Ishikawa (cell line): ENCODE measurements around the gene EFCAB13.

Experiments
- CEBPB ChIP-seq: IDR thresholded peaks from 2 replicates; pipeline ENCODE4 v1.6.1; 2012
- CREB1 ChIP-seq: IDR thresholded peaks from 2 replicates; pipeline ENCODE4 v1.6.1; 2012; ENCODE audit warnings: low read depth
- EGR1 ChIP-seq: IDR thresholded peaks from 2 replicates; pipeline ENCODE4 v1.6.1; 2012
- EP300 ChIP-seq: IDR thresholded peaks from 2 replicates; pipeline ENCODE4 v1.6.1; 2012; ENCODE audit warnings: borderline replicate concordance
- FOXM1 ChIP-seq: IDR thresholded peaks from 2 replicates; pipeline ENCODE4 v1.6.1; 2012; ENCODE audit warnings: low read depth, borderline replicate concordance
- NFIC ChIP-seq: IDR thresholded peaks from 2 replicates; pipeline ENCODE4 v1.6.1; 2012
- RAD21 ChIP-seq: IDR thresholded peaks from 2 replicates; pipeline ENCODE4 v1.6.1; 2012; ENCODE audit warnings: low read depth
- TAF1 ChIP-seq: IDR thresholded peaks from 2 replicates; pipeline ENCODE4 v1.6.1; 2012; ENCODE audit warnings: low read depth, mild to moderate bottlenecking
- TCF12 ChIP-seq: IDR thresholded peaks from 2 replicates; pipeline ENCODE4 v1.6.1; 2012; ENCODE audit warnings: low read depth
- TEAD4 ChIP-seq: IDR thresholded peaks from 2 replicates; pipeline ENCODE4 v1.6.1; 2012
- YY1 ChIP-seq: IDR thresholded peaks from 2 replicates; pipeline ENCODE4 v1.6.1; 2012; ENCODE audit warnings: low read depth
- ZBTB7A ChIP-seq: IDR thresholded peaks from 2 replicates; pipeline ENCODE4 v1.6.1; 2012; ENCODE audit warnings: low read depth
- TF ChIP-seq, protein P1 (sequence below): IDR thresholded peaks from 2 replicates; pipeline ENCODE4 v1.6.1; 2012; ENCODE audit warnings: low read depth, mild to moderate bottlenecking
- TF ChIP-seq, protein P2 (sequence below): IDR thresholded peaks from 2 replicates; pipeline ENCODE4 v1.6.1; 2012
- TF ChIP-seq, protein P3 (sequence below): IDR thresholded peaks from 2 replicates; pipeline ENCODE4 v1.6.1; 2012

Gene EFCAB13

DNA sequence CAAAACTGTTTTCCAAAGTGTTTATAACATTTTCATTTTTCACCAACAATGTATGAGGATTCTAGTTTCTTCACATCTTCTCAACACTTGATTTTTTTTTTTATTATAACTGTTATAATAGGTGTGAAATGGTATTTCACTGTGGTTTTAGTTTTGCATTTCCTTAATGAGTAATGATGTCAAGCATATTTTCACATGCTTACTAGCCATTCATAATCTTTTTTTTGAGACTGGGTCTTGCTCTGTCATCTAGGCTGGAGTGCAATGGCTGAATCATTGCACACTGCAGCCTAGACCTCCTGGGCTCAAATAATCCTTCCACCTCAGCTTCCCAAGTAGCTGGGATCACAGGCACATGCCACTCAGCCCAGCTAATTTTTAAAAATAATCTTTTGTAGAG is 65.1 kb downstream of the EFCAB13 start:
- TF ChIP-seq TCF12 (no peak), TEAD4 (no peak), ZBTB7A (no peak), TAF1 (no peak), EGR1 (no peak), YY1 (no peak), CEBPB (no peak), EP300 (no peak), FOXM1 (no peak), NFIC (no peak)
- TF ChIP-seq, protein P1, sequence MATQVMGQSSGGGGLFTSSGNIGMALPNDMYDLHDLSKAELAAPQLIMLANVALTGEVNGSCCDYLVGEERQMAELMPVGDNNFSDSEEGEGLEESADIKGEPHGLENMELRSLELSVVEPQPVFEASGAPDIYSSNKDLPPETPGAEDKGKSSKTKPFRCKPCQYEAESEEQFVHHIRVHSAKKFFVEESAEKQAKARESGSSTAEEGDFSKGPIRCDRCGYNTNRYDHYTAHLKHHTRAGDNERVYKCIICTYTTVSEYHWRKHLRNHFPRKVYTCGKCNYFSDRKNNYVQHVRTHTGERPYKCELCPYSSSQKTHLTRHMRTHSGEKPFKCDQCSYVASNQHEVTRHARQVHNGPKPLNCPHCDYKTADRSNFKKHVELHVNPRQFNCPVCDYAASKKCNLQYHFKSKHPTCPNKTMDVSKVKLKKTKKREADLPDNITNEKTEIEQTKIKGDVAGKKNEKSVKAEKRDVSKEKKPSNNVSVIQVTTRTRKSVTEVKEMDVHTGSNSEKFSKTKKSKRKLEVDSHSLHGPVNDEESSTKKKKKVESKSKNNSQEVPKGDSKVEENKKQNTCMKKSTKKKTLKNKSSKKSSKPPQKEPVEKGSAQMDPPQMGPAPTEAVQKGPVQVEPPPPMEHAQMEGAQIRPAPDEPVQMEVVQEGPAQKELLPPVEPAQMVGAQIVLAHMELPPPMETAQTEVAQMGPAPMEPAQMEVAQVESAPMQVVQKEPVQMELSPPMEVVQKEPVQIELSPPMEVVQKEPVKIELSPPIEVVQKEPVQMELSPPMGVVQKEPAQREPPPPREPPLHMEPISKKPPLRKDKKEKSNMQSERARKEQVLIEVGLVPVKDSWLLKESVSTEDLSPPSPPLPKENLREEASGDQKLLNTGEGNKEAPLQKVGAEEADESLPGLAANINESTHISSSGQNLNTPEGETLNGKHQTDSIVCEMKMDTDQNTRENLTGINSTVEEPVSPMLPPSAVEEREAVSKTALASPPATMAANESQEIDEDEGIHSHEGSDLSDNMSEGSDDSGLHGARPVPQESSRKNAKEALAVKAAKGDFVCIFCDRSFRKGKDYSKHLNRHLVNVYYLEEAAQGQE: no peak
- TF ChIP-seq, protein P2, sequence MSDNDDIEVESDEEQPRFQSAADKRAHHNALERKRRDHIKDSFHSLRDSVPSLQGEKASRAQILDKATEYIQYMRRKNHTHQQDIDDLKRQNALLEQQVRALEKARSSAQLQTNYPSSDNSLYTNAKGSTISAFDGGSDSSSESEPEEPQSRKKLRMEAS: no peak
- TF ChIP-seq, protein P3, sequence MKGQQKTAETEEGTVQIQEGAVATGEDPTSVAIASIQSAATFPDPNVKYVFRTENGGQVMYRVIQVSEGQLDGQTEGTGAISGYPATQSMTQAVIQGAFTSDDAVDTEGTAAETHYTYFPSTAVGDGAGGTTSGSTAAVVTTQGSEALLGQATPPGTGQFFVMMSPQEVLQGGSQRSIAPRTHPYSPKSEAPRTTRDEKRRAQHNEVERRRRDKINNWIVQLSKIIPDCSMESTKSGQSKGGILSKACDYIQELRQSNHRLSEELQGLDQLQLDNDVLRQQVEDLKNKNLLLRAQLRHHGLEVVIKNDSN: no peak

DNA sequence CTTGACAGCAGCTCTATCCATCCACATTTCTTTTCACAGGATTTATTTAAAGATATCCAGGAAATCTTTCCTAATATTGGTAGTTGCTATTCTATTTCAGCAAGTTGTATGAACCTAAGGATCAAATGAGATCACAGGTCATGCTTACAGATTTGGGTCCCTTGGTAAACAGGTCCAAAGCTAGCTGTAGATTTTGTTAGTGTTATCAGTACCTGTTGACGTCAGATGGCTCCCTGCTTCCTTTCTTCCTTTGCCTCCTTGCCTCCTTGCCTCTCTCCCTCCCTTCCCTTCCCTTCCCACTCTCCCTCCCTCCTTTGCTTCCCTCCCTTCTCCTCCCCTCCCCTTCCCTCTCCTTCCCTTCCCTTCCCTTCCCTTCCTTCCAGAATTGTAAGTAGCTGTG is 76.6 kb downstream of the EFCAB13 start:
- no peak for TF ChIP-seq CEBPB
- no peak for TF ChIP-seq FOXM1
- no peak for TF ChIP-seq TAF1
- no peak for TF ChIP-seq YY1
- TF ChIP-seq NFIC: no peak
- TF ChIP-seq TCF12: no peak
- no peak for TF ChIP-seq TEAD4
- no peak for TF ChIP-seq CREB1
- TF ChIP-seq, protein P3: no peak
- TF ChIP-seq, protein P2: no peak

DNA sequence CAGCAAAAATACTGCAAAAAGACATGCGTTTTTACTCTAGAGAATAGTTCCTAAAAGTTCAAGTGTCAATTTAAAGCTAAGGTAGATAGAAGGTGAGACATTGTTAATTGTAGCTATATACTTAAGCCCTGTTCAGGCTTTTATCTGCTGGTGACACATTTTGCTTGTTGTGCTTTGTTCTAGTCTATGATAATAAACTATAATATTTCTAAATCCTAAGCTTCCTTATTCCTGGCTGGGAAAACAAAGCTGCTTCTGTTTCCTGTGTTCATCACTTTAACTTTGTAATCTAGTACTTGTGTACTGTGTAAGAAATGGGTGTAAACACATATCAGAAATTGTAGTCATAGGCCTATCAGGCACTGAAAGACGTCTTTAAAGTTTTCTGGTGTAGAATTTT is 77.3 kb downstream of the EFCAB13 start:
- TF ChIP-seq EP300: no peak
- no peak for TF ChIP-seq ZBTB7A
- no peak for TF ChIP-seq EGR1
- TF ChIP-seq, protein P3: no peak
- TF ChIP-seq TEAD4: no peak
- no peak for TF ChIP-seq TCF12
- no peak for TF ChIP-seq YY1
- TF ChIP-seq FOXM1: no peak
- TF ChIP-seq TAF1: no peak

DNA sequence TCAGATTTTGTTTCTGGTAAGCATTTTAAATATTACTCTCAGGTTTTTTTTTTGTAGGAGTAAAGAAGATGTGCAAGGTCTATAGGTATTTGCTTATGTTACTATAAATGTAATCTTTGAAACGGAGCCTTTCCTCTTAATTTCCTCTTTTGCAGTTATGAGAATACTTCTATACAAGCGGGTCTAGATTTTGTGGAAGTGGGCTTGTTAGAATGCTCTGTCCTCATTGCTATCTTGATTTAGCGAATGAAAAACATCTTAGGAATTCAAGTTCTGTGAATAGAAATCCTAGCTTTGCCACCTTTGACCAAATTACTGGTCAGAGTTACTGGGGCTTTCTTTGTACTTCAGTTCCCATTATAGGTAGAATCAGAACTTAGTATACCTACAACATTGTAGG is 80.3 kb downstream of the EFCAB13 start:
- TF ChIP-seq, protein P1: no peak
- no peak for TF ChIP-seq NFIC
- no peak for TF ChIP-seq FOXM1
- TF ChIP-seq EGR1: no peak
- TF ChIP-seq EP300: no peak
- TF ChIP-seq CEBPB: no peak
- no peak for TF ChIP-seq RAD21
- TF ChIP-seq, protein P2: no peak
- no peak for TF ChIP-seq TAF1
- TF ChIP-seq, protein P3: no peak
- TF ChIP-seq YY1: no peak
- TF ChIP-seq TCF12: no peak
- TF ChIP-seq ZBTB7A: no peak
- TF ChIP-seq CREB1: no peak
- TF ChIP-seq TEAD4: no peak

DNA sequence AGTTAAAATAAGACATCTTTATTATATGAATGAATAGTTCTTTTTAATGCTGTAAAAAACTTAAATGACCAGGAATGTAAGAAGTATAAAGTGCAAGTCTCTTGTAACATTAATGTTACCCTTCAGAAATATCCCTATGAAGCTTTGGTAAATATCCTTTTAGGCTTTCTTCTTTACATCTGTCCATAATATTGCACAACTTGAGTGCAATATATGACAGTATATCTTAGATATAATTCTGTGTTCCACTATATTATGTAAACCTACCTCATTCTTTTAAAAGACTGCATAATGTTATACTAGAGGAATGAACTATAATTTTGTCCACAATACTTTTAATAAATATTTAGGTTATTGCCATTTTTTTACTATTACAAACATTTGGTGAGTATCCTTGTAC is 81.1 kb downstream of the EFCAB13 start:
- TF ChIP-seq, protein P1: no peak
- TF ChIP-seq NFIC (no peak), RAD21 (no peak), EGR1 (no peak), EP300 (no peak), YY1 (no peak), TCF12 (no peak), CREB1 (no peak), TAF1 (no peak), ZBTB7A (no peak), CEBPB (no peak)
- TF ChIP-seq, protein P2: no peak
- TF ChIP-seq, protein P3: no peak
